GM23338 (cell line): ENCODE measurements around the gene MYO1D. TPM values are rescaled to one million over a fixed set of nuclear protein-coding genes. Genes with fewer than 3 reads are reported as not detected.

Experiments
- ATAC-seq: fragments of 200-7000 bp; cut with Tn5 transposase; 3 replicates; pipeline ENCODE4 v1.9.1; 2020
- DNase-seq: peaks from one replicate; pipeline ENCODE4 v3.0.0-alpha.2; 2015; ENCODE audit warnings: low spot score
- H2AFZ ChIP-seq: fragments of 200-600 bp; sonication (generic); 2 replicates; pipeline ENCODE4 v1.8.0; 2016; ENCODE audit warnings: antibody characterized with exemption, mild to moderate bottlenecking, moderate library complexity
- H3F3A ChIP-seq: fragments of 200-600 bp; sonication (generic); replicated peaks from 2 replicates; pipeline ENCODE4 v1.8.0; 2017; ENCODE audit warnings: antibody characterized with exemption, mixed run types, low read depth
- H3K27ac ChIP-seq: fragments of 200-600 bp; sonication (generic); 2 replicates; pipeline ENCODE4 v1.6.1; 2016; ENCODE audit warnings: low read depth
- H3K27me3 ChIP-seq: fragments of 200-600 bp; sonication (generic); 2 replicates; pipeline ENCODE4 v1.8.0; 2016; ENCODE audit warnings: mild to moderate bottlenecking, mixed run types, moderate library complexity; ENCODE audit not compliant: insufficient read depth
- H3K36me3 ChIP-seq: fragments of 200-600 bp; sonication (generic); 2 replicates; pipeline ENCODE4 v1.8.0; 2016; ENCODE audit warnings: mild to moderate bottlenecking; ENCODE audit not compliant: insufficient read depth
- H3K4me1 ChIP-seq: fragments of 200-600 bp; sonication (generic); 2 replicates; pipeline ENCODE4 v1.8.0; 2016; ENCODE audit warnings: mild to moderate bottlenecking, moderate library complexity; ENCODE audit not compliant: insufficient read depth
- H3K4me2 ChIP-seq: fragments of 200-600 bp; sonication (generic); 2 replicates; pipeline ENCODE4 v1.7.1; 2017; ENCODE audit warnings: mixed run types
- H3K4me3 ChIP-seq: fragments of 200-600 bp; sonication (generic); 2 replicates; pipeline ENCODE4 v1.6.1; 2016; ENCODE audit warnings: mixed run types
- H3K79me2 ChIP-seq: fragments of 200-600 bp; sonication (generic); replicated peaks from 2 replicates; pipeline ENCODE4 v1.8.0; 2017; ENCODE audit warnings: mild to moderate bottlenecking; ENCODE audit not compliant: insufficient read depth
- H3K9me2 ChIP-seq: fragments of 200-600 bp; sonication (generic); 2 replicates; pipeline ENCODE4 v1.8.0; 2017; ENCODE audit not compliant: insufficient read depth
- H4K20me1 ChIP-seq: fragments of 200-600 bp; sonication (generic); replicated peaks from 2 replicates; pipeline ENCODE4 v1.8.0; 2017; ENCODE audit warnings: mild to moderate bottlenecking; ENCODE audit not compliant: insufficient read depth
- H3K27ac Mint-ChIP-seq: 2 replicates; pipeline ENCODE4 v1.8.0; 2020; ENCODE audit warnings: inconsistent platforms, mild to moderate bottlenecking, moderate library complexity, mixed read lengths
- H3K27me3 Mint-ChIP-seq: 3 replicates; pipeline ENCODE4 v1.8.0; 2022; ENCODE audit warnings: low read depth, mild to moderate bottlenecking, moderate library complexity, mixed read lengths, inconsistent platforms; ENCODE audit not compliant: insufficient read depth, poor library complexity
- H3K36me3 Mint-ChIP-seq: 3 replicates; pipeline ENCODE4 v1.8.0; 2021; ENCODE audit warnings: low read depth, mild to moderate bottlenecking, inconsistent platforms, moderate library complexity, mixed read lengths
- H3K4me1 Mint-ChIP-seq: 3 replicates; pipeline ENCODE4 v1.8.0; 2020; ENCODE audit warnings: mild to moderate bottlenecking, inconsistent platforms, mixed read lengths
- H3K4me3 Mint-ChIP-seq: 3 replicates; pipeline ENCODE4 v1.8.0; 2021; ENCODE audit warnings: moderate library complexity, mild to moderate bottlenecking, inconsistent platforms, mixed read lengths
- H3K9me3 Mint-ChIP-seq: 3 replicates; pipeline ENCODE4 v1.8.0; 2020; ENCODE audit warnings: moderate library complexity, mild to moderate bottlenecking, inconsistent platforms, mixed read lengths
- EZH2 ChIP-seq: fragments of 200-600 bp; sonication (generic); IDR thresholded peaks from one replicate; pipeline ENCODE4 v1.8.0; 2017; ENCODE audit warnings: antibody characterized with exemption, mild to moderate bottlenecking, low read depth; ENCODE audit not compliant: unreplicated experiment
- JUNB ChIP-seq: IDR thresholded peaks from one replicate; pipeline ENCODE4 v1.6.1; 2016; ENCODE audit warnings: antibody characterized with exemption; ENCODE audit not compliant: unreplicated experiment
- POLR2AphosphoS5 ChIP-seq: IDR thresholded peaks from 2 replicates; pipeline ENCODE4 v1.6.1; 2016; ENCODE audit warnings: antibody characterized with exemption, low read depth
- STAT1 ChIP-seq: IDR thresholded peaks from one replicate; pipeline ENCODE4 v1.6.1; 2016; ENCODE audit warnings: antibody characterized with exemption; ENCODE audit not compliant: unreplicated experiment
- polyA plus RNA-seq: library from polyadenylated mRNA; unstranded; fragments of >200 nt; fragmentation: Nextera tagmentation; extraction: Ambion mirVana; gene quantifications from 2 replicates; pipeline ENCODE4 v1.2.1, GENCODE V29; 2016
- total RNA-seq: library from RNA; depleted of rRNA; stranded (reverse); fragments of >200 nt; shearing (Covaris generic); gene quantifications from 2 replicates; pipeline ENCODE4 v1.2.3, GENCODE V29; 2014
- TF ChIP-seq, protein P1 (sequence below): IDR thresholded peaks from 2 replicates; pipeline ENCODE4 v1.6.1; 2016; ENCODE audit warnings: antibody characterized with exemption
- TF ChIP-seq, protein P2 (sequence below): fragments of 250-450 bp; sonication (Bioruptor Pico); IDR thresholded peaks from 2 replicates; pipeline ENCODE4 v1.5.0; 2020; ENCODE audit warnings: mild to moderate bottlenecking, moderate library complexity

MYO1D gene
- total and polyA plus RNA-seq, 2 experiments from 2014 or later: 8.6 to 28.6 TPM

DNA sequence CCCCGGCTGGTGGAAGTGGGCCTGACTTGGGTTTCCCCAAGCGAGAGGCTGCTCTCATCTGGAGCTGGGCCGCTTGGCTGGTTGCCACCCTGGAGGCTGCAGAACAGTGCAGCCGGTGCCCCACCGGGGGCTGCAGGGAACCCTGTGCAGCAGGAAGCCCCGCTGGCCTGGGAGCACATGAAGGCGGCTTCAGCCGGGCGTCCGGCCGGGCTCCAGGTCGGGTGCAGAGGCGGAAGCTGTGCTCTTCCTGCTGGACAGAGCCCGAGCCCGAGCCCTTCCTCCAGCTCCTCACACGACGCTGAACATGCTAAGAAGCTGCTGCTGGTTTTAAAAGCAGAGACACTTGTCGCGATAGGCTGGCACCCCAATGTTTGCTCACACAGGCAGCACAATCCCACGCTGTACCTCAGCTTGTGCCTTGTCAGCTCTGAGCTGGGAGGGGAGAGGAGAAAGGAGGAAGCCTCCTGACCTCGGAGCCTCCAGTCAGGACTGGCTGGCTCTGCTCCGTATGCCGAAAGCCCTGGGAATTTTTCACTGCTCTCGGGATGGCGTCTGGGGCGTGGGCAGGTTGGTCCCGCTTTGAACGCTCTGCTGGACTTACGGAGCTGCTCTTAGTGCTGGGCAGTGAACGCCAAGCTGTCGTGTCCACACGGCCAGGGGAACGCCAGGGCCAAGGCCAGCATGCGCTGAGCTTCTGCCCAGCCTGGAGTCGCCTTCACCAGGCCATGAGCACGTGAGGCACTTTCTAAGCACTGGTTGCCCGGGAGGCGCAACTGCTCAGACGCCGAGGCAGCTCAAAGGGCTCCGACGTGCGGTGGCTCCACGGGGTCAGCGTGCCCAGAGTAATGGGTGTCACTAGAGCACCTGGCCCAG, 381.3 kb downstream of the MYO1D start:
- no peak overlapping the region for H3K4me3 Mint-ChIP-seq
- Histone ChIP-seq H2AFZ (no peak overlapping the region), H3F3A (no peaks in the 10 kb centered on the region), H4K20me1 (no peaks in the 10 kb centered on the region; the same call in 1 of the 2 replicates), H3K4me3 (no peak overlapping the region), H3K27ac (no peak overlapping the region), H3K4me1 (peaks cover 13% of the 10 kb centered on the region; the same call in 1 of the 2 replicates), H3K36me3 (no peaks in the 10 kb centered on the region), H3K27me3 (no peaks in the 10 kb centered on the region), H3K79me2 (peaks cover 2% of the 10 kb centered on the region; the same call in 1 of the 2 replicates), H3K4me2 (no peak overlapping the region), H3K9me2 (no peaks in the 10 kb centered on the region)
- H3K27me3 Mint-ChIP-seq: peaks cover 13% of the 10 kb centered on the region
- H3K4me1 Mint-ChIP-seq: peaks cover 33% of the 10 kb centered on the region
- DNase-seq (no peak), ATAC-seq (no peak; the same call in 2 of the 3 replicates)
- H3K27ac Mint-ChIP-seq: no peak overlapping the region
- TF ChIP-seq STAT1: no peak
- no peak for TF ChIP-seq EZH2
- TF ChIP-seq, protein P1, sequence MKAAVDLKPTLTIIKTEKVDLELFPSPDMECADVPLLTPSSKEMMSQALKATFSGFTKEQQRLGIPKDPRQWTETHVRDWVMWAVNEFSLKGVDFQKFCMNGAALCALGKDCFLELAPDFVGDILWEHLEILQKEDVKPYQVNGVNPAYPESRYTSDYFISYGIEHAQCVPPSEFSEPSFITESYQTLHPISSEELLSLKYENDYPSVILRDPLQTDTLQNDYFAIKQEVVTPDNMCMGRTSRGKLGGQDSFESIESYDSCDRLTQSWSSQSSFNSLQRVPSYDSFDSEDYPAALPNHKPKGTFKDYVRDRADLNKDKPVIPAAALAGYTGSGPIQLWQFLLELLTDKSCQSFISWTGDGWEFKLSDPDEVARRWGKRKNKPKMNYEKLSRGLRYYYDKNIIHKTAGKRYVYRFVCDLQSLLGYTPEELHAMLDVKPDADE: no peak
- TF ChIP-seq POLR2AphosphoS5: no peak
- TF ChIP-seq, protein P2, sequence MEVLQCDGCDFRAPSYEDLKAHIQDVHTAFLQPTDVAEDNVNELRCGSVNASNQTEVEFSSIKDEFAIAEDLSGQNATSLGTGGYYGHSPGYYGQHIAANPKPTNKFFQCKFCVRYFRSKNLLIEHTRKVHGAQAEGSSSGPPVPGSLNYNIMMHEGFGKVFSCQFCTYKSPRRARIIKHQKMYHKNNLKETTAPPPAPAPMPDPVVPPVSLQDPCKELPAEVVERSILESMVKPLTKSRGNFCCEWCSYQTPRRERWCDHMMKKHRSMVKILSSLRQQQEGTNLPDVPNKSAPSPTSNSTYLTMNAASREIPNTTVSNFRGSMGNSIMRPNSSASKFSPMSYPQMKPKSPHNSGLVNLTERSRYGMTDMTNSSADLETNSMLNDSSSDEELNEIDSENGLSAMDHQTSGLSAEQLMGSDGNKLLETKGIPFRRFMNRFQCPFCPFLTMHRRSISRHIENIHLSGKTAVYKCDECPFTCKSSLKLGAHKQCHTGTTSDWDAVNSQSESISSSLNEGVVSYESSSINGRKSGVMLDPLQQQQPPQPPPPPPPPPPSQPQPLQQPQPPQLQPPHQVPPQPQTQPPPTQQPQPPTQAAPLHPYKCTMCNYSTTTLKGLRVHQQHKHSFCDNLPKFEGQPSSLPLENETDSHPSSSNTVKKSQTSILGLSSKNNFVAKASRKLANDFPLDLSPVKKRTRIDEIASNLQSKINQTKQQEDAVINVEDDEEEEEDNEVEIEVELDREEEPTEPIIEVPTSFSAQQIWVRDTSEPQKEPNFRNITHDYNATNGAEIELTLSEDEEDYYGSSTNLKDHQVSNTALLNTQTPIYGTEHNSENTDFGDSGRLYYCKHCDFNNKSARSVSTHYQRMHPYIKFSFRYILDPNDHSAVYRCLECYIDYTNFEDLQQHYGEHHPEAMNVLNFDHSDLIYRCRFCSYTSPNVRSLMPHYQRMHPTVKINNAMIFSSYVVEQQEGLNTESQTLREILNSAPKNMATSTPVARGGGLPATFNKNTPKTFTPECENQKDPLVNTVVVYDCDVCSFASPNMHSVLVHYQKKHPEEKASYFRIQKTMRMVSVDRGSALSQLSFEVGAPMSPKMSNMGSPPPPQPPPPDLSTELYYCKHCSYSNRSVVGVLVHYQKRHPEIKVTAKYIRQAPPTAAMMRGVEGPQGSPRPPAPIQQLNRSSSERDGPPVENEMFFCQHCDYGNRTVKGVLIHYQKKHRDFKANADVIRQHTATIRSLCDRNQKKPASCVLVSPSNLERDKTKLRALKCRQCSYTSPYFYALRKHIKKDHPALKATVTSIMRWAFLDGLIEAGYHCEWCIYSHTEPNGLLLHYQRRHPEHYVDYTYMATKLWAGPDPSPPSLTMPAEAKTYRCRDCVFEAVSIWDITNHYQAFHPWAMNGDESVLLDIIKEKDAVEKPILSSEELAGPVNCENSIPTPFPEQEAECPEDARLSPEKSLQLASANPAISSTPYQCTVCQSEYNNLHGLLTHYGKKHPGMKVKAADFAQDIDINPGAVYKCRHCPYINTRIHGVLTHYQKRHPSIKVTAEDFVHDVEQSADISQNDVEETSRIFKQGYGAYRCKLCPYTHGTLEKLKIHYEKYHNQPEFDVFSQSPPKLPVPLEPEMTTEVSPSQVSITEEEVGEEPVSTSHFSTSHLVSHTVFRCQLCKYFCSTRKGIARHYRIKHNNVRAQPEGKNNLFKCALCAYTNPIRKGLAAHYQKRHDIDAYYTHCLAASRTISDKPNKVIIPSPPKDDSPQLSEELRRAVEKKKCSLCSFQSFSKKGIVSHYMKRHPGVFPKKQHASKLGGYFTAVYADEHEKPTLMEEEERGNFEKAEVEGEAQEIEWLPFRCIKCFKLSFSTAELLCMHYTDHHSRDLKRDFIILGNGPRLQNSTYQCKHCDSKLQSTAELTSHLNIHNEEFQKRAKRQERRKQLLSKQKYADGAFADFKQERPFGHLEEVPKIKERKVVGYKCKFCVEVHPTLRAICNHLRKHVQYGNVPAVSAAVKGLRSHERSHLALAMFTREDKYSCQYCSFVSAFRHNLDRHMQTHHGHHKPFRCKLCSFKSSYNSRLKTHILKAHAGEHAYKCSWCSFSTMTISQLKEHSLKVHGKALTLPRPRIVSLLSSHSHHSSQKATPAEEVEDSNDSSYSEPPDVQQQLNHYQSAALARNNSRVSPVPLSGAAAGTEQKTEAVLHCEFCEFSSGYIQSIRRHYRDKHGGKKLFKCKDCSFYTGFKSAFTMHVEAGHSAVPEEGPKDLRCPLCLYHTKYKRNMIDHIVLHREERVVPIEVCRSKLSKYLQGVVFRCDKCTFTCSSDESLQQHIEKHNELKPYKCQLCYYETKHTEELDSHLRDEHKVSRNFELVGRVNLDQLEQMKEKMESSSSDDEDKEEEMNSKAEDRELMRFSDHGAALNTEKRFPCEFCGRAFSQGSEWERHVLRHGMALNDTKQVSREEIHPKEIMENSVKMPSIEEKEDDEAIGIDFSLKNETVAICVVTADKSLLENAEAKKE (CRISPR knock-in tag): no peak
- TF ChIP-seq JUNB: no peak
- H3K9me3 Mint-ChIP-seq: no peaks in the 10 kb centered on the region; the same call in 2 of the 3 replicates
- peaks cover 4% of the 10 kb centered on the region; the same call in 2 of the 3 replicates for H3K36me3 Mint-ChIP-seq
